Activated naive CD4-positive, alpha-beta T cell treated with anti-CD3 and anti-CD28 coated beads, Interleukin-2, amount 50 U/mL, for 16 hours (primary cell): Measurements from ENCODE around the gene TMBIM6.

ENCODE experiments used
- DNase-seq: peaks from one replicate; pipeline ENCODE4 v3.0.0-alpha.2; 2020

TMBIM6 gene

DNA sequence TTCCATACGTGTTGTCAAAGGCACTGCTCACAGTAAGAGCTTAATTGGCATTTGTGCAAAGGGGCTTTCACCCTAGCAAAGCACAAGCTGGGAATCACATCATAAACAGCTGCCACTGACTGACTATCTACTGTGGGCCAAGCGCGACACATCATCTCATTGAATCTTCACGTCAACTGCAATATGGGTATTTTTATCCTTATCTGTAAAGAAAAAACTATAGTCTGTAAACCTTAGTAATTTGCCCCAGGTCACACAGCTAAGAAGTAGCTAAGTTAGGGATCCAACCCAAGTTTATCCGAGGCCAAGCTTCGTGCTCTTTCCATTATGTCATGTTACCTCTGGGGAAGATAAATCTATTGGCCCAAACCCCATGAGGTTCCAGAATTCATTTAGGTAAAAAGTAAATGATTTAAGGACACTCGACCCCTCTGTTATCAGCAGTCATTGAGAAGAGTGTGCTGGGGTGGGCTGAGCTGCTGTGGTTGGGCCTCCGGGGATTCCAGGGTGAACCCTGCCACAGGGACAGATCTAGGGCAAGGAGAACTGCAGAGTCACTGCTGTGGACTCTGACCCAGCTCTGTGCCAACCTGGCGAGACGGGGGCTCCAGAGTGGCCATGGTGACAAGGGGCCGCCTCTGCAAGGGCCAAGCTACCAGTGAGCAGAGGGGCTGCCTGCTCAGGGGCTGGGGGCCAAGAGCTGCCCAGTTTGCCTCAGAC is 59.2 kb downstream of the TMBIM6 start:
- no peak for DNase-seq

DNA sequence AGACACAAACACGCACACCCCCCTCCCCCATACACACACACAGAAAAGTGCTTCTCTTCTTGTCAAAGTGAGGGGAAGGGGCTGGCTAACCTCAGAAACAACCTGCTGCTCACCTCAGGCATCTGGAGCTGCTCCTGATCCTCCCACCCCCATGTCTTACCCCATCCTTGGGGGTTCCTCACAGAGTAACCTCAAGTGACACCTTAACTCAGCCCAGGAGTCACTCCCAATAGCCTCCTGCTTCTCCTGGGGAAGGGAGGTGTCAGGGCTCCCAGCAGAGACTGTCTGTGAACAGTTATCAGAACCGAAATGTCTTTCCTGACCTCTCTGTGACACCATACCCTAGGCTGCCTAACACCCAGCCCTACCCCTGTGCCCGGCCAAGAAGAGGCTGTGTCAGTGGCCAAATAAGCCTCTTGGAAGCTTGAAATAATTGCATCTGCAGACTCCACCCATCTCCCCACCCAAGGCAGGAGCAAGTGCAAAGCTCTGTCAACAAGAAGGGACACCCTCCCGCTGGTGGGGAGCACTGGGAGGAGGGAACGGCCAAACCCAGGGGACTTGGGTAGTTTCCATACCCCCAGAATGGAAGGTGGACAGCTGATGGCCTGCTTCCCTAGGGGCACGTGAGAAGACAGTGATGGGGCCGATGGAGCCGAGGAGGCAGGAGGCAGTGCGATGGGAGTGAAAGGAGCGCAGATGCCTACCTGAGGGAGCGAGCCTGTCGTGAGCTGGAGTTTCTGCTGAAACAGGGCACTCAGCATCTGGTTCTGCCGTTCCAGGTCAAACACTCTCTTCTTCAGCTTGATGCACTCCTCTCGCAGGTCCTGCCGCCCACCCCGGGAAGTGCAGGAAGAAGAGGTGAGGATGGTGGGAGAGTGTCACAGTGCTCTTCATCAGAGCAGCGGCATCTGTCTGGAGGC is 60.0 kb downstream of the TMBIM6 start:
- no peak for DNase-seq

- no peak for DNase-seq
Observed at GRCh38 chr12:49803693-49804450, 62.5 kb downstream of the TMBIM6 start.

- no peak for DNase-seq
Observed at GRCh38 chr12:49804821-49805220, 63.5 kb downstream of the TMBIM6 start.

DNA sequence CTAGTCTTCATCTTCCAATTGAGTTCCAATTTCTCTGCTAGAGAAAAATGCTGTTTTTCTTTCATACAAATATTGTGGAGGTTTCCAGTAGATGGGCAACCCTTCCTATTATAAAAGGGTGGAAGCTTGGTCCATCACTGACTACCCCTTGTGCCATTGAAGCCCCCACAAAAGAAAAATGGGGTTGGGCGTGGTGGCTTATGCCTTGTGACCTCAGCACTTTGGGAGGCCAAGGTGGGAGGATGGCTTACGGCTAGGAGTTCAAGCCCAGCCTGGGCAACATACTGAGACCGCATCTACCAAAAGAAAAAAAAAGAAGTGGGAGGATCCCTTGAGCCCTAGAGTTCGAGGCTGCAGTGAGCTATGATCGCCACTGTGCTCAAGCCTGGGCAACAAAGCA is 64.1 kb downstream of the TMBIM6 start:
- no peak for DNase-seq

GRCh38 chr12:49806321-49806813 is 65.0 kb downstream of the TMBIM6 start:
- DNase-seq: no peak

GRCh38 chr12:49806877-49807276 is 65.5 kb downstream of the TMBIM6 start:
- DNase-seq: no peak

DNA sequence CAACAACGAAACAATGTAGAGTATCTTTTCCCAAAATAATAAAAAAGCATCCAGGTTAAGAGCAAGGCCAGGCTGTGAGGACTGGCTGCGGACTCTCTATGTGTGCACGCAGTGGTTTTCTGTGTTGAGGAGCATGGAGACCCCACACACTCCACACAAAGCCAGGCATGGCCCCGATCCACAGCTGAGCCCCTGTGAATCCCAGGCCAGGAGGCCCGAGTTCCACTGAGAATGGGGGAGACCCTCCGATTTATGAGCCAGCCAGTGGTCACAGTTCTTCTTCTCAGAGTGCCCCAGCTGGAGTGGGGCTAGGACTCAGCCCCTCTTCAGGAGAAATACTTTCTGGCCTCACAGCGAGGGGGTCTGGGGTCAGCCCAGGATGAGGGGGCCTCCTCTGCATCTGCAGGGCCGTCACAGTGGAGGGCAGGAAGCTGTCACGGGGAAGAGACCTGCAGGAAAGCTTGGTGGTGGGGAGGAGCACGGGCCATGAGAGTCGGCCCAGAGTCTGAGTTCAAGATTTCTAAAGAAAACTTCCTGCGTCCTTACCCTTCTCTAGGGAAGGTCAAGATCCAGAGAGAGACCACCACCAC is 66.7 kb downstream of the TMBIM6 start:
- no peak for DNase-seq

GRCh38 chr12:49808686-49809380 is 67.5 kb downstream of the TMBIM6 start:
- no peak for DNase-seq

DNA sequence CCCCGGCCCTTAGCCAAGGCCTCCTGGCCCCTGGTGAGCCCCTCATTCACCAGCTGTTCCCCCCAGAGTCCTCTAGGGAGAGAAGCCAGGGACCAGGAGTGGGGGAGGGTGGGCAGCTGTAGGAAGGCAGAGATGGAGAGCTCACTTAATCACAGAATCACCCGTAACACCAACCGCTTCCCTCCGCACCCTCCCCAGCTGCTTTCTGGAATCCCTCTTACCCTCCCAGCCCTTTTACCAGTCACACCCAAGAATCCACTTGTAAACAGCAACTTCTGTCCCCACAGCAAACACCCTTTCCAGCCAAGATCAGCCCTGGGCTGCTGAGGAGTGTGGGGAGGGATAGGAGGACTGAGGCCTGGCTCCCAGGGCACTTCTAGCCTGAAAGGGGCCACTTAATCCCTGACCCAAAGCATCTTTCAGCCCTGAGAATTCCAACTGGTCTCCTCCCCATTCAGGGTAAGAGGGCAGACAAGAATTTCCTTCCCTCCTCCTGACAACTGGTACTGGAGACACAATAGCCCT is 68.1 kb downstream of the TMBIM6 start:
- no peak for DNase-seq

- no peak for DNase-seq
Observed at GRCh38 chr12:49809906-49810389, 68.6 kb downstream of the TMBIM6 start.

DNA sequence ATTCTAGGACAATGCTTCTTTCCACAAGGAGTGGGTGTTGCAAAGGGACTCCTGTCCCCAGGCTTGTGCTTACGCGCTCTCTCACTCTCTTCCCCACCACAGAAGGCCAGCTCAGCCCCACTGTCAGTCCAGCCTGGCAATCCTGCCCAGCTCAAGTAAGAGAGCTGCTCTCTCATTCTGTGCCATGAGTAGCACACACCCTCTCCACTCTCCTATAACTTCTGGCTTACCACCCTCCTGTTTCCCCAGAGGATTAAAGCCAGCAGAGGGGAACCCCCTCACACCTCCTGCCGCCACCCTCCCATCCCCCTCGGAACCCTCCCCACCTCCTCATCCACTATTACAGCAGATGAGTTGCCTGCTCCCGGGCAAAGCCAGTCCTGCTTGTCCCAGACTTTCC is 69.8 kb downstream of the TMBIM6 start:
- no peak for DNase-seq

DNA sequence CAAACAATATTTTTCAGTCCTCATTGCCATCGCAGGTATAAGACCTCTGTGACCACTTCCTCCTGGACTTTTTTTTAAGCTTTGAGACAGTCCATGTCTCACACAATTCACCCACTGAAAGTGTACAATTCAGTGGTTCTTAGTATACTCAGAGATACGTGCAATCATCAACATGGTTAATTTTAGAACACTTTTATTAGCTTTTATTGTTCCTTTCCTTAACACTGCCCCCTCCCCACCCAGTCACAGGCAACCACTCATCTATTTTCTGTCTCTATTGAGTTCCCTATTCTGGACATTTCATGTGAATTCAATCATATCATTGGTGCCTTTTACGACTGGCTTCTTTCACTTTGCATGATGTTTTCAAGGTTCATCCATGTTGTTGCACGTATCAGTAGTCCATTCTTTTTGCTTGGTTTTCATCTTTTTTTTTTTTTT is 70.6 kb downstream of the TMBIM6 start:
- DNase-seq: no peak

DNA sequence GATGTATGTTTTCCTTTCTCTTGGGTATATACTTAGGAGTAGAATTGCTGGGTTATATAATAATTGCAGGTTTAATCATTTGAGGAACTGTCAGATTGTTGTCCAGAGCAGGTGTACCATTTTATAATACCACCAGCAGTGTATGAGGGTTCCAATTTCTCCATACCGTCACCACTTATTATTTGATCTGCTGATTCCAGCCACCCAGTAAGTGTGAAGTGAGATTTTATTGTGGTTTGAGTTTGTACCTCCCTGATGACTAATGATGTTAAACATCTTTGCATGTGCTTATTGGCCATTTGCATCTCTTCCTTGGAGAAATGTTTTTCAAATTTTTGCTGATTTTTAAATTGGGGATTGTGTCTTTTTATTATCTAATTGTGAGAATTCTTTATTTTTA is 71.8 kb downstream of the TMBIM6 start:
- DNase-seq: no peak
